Measurements from ENCODE around the gene RREB1. TPM values are rescaled to one million over a fixed set of nuclear protein-coding genes. Genes with fewer than 3 reads are reported as not detected.

RREB1 gene
- total RNA-seq, 3 donors from 2014 or later, result 64.9 to 85.9 (median 74.7) TPM

DNA sequence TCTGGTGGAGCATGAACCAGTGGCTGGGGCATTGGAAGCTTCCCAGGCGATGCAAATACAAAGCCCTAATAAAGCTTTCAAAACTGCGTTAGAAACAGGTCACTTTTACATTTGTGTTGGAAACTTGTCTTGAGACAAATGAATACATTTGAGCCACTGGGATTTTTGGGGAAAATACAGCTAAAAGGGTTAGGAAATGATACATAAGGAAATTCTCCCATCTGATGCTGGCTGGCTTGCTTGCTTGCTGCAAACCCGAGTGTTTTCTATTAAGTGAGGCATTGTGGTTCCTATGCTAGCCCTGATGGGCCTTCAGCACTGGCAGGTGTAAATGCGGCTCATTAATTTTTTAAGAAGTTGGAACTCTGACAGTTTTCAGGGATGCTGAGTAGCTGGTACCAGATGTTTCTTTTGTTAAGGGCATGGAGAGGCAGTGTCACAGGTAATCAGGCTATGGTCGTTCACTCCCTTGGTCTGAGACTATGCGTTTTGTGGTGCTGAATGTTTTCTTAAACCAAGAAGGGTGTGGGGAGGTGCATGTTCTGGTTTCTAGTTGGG, 35.2 kb downstream of the RREB1 start:
- ATAC-seq, result no peak
- TF ChIP-seq, protein P1, sequence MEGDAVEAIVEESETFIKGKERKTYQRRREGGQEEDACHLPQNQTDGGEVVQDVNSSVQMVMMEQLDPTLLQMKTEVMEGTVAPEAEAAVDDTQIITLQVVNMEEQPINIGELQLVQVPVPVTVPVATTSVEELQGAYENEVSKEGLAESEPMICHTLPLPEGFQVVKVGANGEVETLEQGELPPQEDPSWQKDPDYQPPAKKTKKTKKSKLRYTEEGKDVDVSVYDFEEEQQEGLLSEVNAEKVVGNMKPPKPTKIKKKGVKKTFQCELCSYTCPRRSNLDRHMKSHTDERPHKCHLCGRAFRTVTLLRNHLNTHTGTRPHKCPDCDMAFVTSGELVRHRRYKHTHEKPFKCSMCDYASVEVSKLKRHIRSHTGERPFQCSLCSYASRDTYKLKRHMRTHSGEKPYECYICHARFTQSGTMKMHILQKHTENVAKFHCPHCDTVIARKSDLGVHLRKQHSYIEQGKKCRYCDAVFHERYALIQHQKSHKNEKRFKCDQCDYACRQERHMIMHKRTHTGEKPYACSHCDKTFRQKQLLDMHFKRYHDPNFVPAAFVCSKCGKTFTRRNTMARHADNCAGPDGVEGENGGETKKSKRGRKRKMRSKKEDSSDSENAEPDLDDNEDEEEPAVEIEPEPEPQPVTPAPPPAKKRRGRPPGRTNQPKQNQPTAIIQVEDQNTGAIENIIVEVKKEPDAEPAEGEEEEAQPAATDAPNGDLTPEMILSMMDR (IDR thresholded peaks at IDR 0.05), result no peak
- H3K4me3 ChIP-seq, result no peak overlapping the region

DNA sequence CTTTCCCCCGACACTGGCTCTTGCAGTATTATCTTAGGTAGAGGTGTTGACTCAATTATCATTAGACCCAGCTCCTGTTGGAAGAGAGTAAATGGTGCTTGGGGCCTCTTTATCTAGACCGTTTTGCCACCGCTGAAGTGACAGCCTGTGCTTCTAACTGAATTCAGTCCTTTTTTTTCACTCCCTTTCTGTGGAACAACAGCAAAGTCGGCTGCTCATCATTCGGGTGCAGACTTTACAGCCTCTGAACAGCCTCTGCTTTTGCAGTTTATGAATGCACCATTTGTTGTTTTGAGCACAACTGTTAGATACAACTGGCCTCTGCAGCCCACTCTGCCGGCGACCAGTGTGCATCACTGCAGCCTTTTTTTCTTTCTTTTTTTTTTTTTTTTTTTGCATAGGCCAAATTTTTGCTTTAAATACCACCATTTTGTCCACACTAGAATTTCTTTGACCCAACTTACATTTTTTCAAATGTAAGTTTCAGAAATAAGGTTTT, 35.8 kb downstream of the RREB1 start:
- no peak for DNase-seq
- H3K36me3 ChIP-seq (ENCODE audit: low read depth), result no peaks in the 10 kb centered on the region
- TF ChIP-seq, protein P1 (IDR thresholded peaks at IDR 0.05), result no peak

More for the DNA sequence above, 35.2 kb downstream of the RREB1 start:
- DNase-seq, result no peak
- intact Hi-C loops (cut with DNase I, micrococcal nuclease), result no loop called here
- no peaks in the 10 kb centered on the region for H3K36me3 ChIP-seq (ENCODE audit: low read depth)
- H3K9me3 ChIP-seq, result no peaks in the 10 kb centered on the region
- H3K4me1 ChIP-seq (ENCODE audit: low read depth), result peaks cover 70% of the 10 kb centered on the region

DNA sequence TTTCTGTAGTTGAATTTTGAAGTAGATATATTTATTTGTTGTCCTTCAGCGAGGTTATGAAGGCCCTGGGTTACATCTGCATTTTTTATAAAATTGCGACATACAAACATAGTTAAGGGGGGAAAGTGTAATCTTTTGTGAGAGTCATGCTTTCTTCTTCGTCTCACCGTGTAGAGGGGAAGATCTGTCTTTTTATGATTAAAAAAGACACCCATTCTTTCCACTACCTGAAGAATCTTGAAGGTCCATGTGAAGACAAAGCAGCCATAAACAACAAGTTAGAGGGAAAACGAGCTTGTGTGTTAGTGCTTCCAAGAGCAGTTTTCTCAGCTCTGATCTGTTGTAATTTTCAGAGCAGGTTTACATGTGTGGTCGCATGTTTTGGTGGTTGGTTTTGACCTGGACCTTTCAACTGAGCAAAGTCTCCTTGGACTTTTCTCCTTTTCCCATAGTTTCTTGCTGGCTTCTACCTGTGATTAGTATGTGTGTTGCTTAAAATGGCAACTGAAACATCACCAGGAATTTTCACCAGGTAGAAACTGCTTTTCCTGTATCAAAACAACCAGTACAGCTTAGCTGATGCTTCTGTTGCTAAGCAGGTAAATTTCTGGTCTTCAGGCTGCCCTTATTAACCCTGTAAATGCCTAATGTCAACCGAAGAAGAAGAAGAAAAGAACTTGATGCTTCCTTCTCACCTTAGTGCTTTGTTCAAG, 37.3 kb downstream of the RREB1 start:
- TF ChIP-seq, protein P1 (IDR thresholded peaks at IDR 0.05), result no peak
- peaks cover 52% of the 10 kb centered on the region for H3K4me1 ChIP-seq (ENCODE audit: low read depth)
- H3K9me3 ChIP-seq, result no peaks in the 10 kb centered on the region
- no peak overlapping the region for H3K4me3 ChIP-seq
- ATAC-seq (no peak), DNase-seq (no peak)
- intact Hi-C loops (cut with DNase I, micrococcal nuclease), result no loop called here
- H3K36me3 ChIP-seq (ENCODE audit: low read depth), result no peaks in the 10 kb centered on the region

More for the DNA sequence above, 35.8 kb downstream of the RREB1 start:
- no peak for ATAC-seq
- no peak overlapping the region for H3K4me3 ChIP-seq
- no peaks in the 10 kb centered on the region for H3K9me3 ChIP-seq
- H3K4me1 ChIP-seq (ENCODE audit: low read depth), result peaks cover 65% of the 10 kb centered on the region
- intact Hi-C loops (cut with DNase I, micrococcal nuclease), result no loop called here

DNA sequence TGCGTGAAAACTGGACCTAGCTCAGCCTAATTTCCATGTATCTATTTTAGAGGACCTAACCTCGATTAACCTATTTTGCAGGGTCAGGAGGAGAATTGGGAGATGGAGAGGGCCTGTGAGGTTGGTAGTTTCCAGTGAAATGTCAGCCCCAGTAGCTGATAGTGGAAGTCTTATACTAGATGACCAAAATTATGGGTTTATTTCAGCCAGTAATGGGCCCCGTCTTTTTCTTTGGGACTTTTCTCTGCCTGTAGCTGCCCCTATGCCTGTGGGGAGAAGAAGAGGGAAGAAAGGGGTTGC, 37.8 kb downstream of the RREB1 start:
- Histone ChIP-seq H3K36me3 (ENCODE audit: low read depth) (no peaks in the 10 kb centered on the region), H3K4me3 (no peak overlapping the region)
- no peak for ATAC-seq

DNA sequence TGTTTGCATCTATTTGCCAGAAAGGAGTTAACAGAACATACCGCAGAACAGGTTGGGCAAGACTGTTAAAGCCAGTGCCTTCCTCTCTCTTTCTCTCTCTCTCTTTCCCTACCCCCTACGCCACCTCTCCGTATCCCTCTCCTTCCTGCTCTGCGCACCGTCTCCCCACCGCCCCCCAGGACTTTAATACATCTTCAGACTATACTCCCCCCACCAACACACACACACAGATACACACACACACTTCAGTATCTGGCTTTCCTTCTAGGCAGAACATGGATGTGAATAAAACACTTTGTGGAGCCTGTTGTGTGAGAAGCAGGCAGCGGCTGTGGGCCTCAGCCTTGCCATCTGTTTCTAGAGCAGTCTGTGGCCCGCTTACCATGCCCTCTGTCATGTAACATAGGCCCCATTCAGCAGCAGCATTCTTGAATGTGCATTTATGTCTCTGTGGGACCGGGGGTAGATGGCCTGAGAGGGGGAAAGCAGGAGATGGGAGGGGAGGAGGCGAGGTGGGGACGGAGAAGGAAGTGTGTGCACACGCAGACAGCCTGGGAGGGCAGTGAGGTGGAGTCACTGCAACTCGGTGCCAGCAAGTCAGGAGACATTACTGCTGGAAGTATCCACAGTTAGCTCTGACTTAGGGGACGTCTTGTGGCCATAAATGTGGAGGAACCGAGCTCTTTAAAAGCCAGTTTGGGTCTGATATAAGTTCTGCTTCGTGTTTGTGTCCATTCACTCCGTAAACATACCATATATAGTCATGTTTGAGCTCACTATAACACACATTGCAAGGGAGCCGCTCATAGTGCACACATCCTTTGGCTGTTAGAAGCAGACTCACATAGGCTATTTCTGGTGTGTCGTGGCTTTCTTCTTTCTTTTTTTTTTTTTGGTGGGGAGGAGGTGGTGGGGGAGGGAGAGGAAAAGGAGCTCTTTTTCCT, 38.4 kb downstream of the RREB1 start:
- intact Hi-C loops (cut with DNase I, micrococcal nuclease), result no loop called here
- TF ChIP-seq, protein P1 (IDR thresholded peaks at IDR 0.05), result no peak

More for the DNA sequence above, 37.8 kb downstream of the RREB1 start:
- DNase-seq, result no peak
- TF ChIP-seq, protein P1 (IDR thresholded peaks at IDR 0.05), result no peak
- Histone ChIP-seq H3K4me1 (ENCODE audit: low read depth) (peaks cover 51% of the 10 kb centered on the region), H3K9me3 (no peaks in the 10 kb centered on the region)
- intact Hi-C loops (cut with DNase I, micrococcal nuclease), result no loop called here

More for the DNA sequence above, 38.4 kb downstream of the RREB1 start:
- no peaks in the 10 kb centered on the region for H3K36me3 ChIP-seq (ENCODE audit: low read depth)
- no peak overlapping the region for H3K4me3 ChIP-seq
- peaks cover 53% of the 10 kb centered on the region for H3K4me1 ChIP-seq (ENCODE audit: low read depth)
- peak; percentile 87 for ATAC-seq
- no peaks in the 10 kb centered on the region for H3K9me3 ChIP-seq
- peak; percentile 78 to 79 (median 79) for DNase-seq

Data from mucosa of descending colon (tissue), 3 donors.